ENCODE results near the gene DIP2C.
"Not testable (repeated sequence)": the region's sequence is repeated elsewhere in the genome, so short reads cannot be mapped to it uniquely, and the experiment has no call there.

Gene DIP2C

DNA sequence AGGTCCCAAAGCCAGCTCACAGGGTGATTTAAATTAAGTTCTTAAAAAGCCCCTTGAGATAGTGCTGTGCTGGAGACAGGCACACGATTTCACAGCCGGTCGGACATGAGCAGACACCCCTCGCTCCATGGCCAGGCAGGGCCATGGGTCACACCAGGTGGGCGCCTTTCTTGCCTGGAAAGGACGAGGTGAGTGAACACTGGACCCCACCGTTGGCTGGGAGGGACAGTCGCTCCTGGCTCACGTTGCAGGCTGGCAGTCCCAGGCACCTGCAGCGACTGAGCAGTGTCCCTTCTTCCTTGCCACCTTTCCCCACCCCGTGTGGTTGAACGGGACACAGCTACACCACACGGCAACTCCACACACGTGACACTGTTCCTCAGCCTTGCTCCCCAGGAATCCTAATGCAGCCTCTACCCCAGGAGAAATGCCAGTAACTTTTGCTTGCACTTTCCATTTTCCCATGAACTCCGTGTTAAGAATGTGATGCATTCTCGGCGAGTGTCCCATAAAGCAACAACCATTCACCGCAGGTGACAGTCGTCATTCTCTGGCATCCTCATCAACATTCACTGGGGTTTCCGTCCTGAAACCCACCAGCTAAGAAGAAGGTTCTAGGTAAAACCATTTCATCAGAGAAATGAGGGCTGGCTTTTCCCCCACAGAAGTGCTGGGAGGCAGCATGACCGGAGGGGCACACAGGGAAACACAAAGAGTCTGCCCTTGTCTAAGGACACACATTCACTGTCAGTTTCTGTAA lies 336.8 kb downstream of the DIP2C start:
- DNase-seq (ENCODE audit: low spot score): no peak

DNA sequence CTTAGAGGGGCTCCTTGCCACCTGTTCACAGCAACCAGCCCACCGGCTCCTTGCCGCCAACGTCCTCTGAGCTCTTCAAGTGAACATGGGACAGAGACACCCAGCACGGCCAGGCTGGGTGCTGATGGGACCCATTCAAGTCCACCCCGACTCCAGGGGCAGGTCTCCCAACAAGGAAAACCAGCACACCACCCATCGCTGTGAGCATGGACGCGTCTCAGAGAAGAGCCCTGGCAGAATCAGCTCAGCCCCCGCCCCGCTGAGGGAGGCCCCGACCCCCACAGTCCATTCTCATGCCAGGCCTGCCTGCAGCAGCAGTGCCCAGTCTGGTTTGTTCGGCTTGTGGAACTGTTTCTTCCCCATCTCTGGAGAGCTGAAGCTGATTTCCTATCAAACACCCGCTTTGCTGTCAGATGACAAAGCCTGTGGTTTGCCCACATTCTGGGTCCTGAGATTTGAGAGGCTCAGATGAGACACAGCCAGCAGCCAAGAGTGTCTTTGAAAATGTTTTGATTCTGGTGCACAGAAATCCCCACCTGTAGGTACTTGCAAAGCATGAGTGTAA lies 337.6 kb downstream of the DIP2C start:
- DNase-seq (ENCODE audit: low spot score): no peak

- DNase-seq (ENCODE audit: low spot score): no peak
These were observed 338.4 kb downstream of the DIP2C start for GRCh38 chr10:350981-351501.

DNA sequence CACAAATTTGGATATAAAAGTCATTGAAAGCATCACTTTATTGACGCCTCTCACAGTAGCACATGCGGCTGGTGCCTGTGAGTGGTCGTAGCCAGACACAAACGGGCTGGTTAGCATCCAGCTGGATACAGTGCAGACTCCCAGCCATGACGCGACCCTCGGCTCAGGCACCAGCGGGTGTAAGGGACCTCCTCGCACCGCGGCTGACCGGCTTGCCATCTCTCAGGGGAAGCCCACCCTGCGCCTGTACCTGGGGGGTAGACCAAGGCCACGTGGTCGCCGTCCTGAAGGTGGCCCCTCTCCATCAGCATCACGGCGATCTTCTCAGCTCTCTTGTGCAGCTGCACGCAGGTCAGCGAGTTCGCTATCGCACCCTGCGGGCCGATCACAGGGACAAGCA lies 340.4 kb downstream of the DIP2C start:
- DNase-seq (ENCODE audit: low spot score): no peak

- no peak for DNase-seq (ENCODE audit: low spot score)
These were observed 341.0 kb downstream of the DIP2C start for GRCh38 chr10:348456-348855.

DNA sequence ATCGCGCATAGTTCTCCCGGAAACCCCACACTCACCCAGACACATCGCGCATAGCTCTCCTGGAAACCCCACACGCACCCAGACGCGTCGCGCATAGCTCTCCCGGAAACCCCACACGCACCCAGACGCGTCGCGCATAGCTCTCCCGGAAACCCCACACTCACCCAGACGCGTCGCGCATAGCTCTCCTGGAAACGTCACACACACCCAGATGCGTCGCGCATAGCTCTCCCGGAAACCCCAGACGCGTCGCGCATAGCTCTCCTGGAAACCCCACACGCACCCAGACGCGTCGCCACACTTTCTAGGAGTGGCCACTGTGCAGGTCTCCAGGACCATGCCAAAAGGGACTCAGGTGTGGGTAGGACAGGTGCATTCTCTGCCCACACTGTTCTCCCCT lies 341.7 kb downstream of the DIP2C start:
- DNase-seq (ENCODE audit: low spot score): not testable (repeated sequence)

DNA sequence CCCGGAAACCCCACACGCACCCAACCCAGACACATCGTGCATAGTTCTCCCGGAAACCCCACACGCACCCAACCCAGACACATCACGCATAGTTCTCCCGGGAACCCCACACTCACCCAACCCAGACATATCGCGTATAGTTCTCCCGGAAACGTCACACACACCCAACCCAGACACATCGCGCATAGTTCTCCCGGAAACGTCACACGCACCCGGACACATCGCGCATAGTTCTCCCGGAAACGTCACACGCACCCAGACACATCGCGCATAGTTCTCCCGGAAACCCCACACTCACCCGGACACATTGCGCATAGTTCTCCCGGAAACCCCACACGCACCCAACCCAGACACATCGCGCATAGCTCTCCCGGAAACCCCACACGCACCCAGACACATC lies 342.3 kb downstream of the DIP2C start:
- not testable (repeated sequence) for DNase-seq (ENCODE audit: low spot score)

DNA sequence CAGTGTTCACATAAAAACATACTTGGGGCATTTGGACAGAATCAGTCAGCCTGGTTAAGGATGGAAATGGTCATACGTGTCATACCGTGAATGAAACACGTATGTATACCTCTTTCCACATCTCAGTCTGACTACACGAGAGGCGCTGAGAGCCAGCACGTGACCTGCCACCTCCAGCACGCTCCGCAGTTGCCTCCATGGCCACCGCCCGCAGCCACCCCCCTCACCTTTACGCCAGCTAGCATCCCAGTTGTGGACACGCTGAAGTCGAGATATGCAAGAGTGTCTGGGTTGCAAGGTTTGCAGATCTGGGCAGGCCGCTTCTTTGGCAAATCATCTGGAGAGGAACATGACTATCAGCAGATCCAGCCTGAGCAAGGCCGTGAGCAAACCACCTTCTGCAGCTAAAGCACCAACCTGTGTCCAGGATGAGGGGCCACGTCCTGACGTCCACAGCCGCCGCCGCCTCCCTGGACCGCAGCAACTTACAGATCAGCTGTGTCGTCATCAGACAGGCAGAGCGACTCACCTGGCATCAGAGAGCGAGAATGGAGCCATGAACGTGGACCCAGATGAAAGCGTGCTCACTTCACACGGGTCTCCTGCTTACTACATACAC lies 344.8 kb downstream of the DIP2C start:
- DNase-seq (ENCODE audit: low spot score): no peak

DNA sequence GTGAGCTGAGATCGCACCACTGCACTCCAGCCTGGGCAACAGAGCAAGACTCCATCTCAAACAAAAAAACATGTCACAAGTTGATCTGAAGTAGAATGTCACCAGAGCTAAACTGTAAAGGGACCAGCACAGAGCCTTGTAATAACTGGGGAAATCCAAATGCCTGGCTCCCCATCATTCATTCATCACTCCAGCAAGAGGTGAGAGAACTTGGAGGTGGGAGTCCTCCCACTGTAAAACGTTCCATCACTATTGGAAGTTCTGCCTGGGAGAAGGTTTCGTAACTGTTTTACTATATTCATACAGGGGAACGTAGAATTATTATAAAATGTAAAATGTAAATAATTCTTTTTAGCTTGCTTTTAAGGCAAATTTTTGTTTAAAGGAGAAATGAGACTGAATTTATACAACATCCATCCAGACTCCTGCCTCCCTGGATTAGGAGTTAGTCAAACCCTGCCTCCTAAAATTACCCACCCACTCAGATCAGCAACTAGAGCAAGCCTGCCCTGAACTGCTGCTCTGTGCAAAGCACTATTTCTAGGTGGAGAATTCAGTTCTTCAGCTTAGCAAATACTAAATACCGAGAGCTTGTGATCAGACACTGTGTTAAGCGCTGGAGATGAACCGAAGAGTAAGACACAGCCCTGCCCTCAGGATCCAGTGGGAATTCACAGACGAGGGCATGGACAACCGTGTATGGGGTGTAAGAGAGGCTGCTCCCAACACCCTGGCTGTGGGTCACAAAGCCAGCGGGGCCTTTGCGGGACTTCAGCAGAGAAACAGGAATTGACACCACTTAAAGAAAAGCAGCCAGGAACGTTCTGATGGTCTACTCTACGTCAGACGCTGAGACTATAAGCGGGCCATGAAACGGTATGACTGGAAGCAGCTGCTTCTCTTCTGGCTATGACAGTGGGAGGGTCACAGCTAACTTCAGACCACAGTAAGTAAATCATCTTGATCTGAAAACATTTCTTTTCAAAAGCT lies 345.9 kb downstream of the DIP2C start:
- DNase-seq (ENCODE audit: low spot score): no peak

- DNase-seq (ENCODE audit: low spot score): no peak
These were observed 348.3 kb downstream of the DIP2C start for GRCh38 chr10:341081-341740.

- DNase-seq (ENCODE audit: low spot score): no peak
These were observed 348.8 kb downstream of the DIP2C start for GRCh38 chr10:340646-341045.

DNA sequence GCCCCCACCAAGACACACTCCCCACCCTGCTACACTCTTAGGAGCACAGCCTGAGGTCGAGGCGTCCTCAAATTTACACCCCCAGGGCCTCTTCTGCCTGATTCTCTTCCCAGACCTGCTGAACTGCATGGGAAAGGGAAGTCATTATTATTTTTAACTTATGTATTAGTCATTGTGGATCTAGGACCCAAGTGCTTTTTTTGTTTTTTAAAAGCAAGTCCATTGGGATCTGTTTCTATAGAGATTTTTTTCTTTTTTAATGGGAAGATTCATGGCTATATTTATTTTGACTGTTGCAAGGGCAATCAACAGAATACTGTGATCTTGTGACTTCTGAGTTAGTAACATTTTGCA lies 350.5 kb downstream of the DIP2C start:
- DNase-seq (ENCODE audit: low spot score): no peak

DNA sequence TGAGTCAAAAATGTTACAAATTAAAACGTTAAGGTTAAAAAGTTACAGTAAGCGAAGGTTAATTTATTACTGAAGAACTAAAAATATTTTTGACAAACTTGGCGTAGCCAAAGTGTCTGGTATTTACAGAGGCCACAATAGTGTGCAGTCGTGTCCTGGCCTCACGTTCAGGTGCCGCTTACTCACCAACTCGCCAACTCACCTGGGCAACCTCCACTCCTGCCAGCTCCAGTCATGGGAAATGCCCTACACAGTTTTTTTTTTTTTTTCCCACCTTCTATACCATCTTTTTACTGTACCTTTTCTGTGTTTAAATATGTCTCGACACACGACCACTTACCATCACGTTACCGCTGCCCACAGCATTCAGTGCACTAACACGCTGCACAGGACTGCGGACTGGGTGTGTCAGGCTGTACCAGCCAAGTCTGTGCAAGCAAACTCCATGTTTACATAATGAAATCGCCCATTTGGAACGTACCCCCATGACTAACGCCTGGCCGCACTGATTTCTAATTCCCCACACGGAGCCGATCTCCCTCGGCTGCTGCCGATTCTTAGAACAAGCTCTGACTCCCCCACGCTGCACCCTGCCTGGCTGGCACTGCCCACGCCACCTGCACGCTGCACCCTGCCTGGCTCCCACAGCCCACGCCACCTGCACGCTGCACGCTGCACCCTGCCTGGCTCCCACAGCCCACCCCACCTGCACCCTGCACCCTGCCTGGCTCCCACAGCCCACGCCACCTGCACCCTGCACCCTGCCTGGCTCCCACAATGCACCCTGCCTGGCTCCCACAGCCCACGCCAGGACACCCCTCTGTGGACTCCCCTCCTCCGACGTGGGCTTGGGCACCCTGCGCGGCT lies 351.1 kb downstream of the DIP2C start:
- no peak for DNase-seq (ENCODE audit: low spot score)

DNA sequence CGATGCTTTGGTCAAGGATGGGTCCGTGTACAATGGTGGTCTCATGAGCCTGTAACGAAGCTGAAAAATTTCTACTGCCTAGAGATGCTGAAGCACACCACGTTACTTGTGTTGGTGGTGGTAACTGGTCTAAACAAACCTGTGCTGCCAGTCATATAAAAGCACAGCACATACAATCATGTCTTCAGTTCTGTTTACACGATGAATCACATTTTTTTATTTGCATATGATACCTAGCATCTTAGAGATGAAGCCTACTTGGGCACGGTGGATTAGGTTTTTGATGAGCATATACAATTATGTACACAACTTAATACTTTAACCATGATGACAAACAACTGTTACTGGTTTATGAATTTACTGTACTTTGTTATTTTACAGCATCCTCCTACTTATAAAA lies 353.2 kb downstream of the DIP2C start:
- DNase-seq (ENCODE audit: low spot score): no peak

GRCh38 chr10:335151-335800 lies 354.2 kb downstream of the DIP2C start:
- no peak for DNase-seq (ENCODE audit: low spot score)

DNA sequence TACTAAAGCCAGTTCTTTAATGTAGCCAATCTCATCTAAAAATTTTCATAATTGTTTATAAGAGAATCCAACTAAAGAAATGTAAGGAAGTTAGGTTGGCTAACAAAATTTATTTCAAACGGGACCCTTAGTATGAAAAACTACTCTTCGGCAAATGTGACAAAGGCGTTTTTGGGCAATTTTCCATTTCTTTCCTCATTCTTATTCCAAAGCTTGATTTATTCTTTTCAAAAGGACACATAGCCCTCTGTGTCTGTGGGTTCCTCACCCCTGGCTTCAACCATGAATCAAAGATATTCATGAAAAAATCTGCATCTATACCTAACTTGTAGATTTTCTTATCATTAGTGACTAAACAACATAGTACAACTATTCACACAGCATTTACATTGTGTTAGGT lies 358.3 kb downstream of the DIP2C start:
- no peak for DNase-seq (ENCODE audit: low spot score)

DNA sequence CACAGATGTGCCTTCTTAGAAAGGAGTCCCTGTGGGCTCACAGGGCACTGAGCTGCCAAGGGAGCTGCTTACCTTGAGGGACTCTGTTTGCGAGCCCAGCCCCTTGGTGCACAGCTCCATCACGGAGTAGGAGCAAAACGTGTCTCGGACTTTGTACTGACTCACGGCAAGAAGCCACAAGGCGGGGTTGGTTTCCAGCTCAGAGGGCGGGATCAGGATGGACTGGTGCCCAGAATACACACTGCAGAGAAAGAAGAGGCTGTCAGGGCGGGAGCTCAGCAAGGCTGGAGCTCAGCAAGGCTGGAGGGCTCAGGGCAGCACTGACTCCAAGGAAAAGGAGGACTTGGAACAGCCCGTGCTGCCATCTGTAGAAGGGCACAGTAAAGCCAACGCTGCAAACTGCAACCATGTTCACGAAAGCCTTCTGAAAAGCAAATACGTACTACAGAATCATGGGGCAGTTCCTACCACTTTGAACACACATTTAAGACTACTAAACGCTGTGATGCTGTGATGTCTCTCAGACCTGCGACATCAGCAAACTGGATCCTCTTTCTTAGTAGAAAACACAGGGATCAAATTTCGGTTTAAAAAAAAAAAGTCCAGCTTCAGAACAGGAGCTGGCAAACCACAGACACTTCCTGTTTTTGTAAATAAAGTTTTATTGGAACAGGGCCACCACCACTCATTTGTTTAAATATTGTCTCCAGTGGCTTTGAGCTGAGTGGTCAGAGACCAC lies 359.9 kb downstream of the DIP2C start:
- peak; percentile 44 for DNase-seq (ENCODE audit: low spot score)

GRCh38 chr10:327889-328852 lies 361.3 kb downstream of the DIP2C start:
- no peak for DNase-seq (ENCODE audit: low spot score)

Data from SW480 (cell line).